DLD1 (cell line): ENCODE results near the gene RBM10.
"Not testable (repeated sequence)": the region's sequence is repeated elsewhere in the genome, so short reads cannot be mapped to it uniquely, and the experiment has no call there.

Source experiments
- in situ Hi-C: cut with HindIII; loops from 2 replicates; pipeline ENCODE4 v1.10.0; 2017; ENCODE audit warnings: low sequenced_read_pairs

RBM10 gene

GRCh38 chrX:47144626-47145394 is at the start of gene RBM10, which contains the start of gene NDUFB11:
Gene RBM10, plus strand, starts transcription at chrX:47145221. Its CDS starts 2,261 bp downstream, at chrX:47147482.
Gene NDUFB11, minus strand, starts transcription at chrX:47144702. Its CDS starts 23 bp downstream, at chrX:47144679.
- in situ Hi-C loops: no loop called here

- in situ Hi-C loops: no loop called here
These were observed 48.0 kb upstream of the RBM10 start for GRCh38 chrX:47097018-47097417.

GRCh38 chrX:47098338-47099094 is 46.5 kb upstream of the RBM10 start:
- in situ Hi-C loops: no loop called here

GRCh38 chrX:47101206-47101605 is 43.8 kb upstream of the RBM10 start:
- in situ Hi-C loops: no loop called here

GRCh38 chrX:47110936-47111615 is 33.9 kb upstream of the RBM10 start:
- in situ Hi-C loops: not testable (repeated sequence)

GRCh38 chrX:47112316-47112954 is 32.6 kb upstream of the RBM10 start:
- in situ Hi-C loops: no loop called here

- in situ Hi-C loops: not testable (repeated sequence)
These were observed 28.4 kb upstream of the RBM10 start for GRCh38 chrX:47116551-47117110.

- in situ Hi-C loops: not testable (repeated sequence)
These were observed 20.6 kb upstream of the RBM10 start for GRCh38 chrX:47124466-47124865.

GRCh38 chrX:47129157-47129898 is 15.7 kb upstream of the RBM10 start:
- in situ Hi-C loops: no loop called here

- in situ Hi-C loops: no loop called here
These were observed 15.1 kb upstream of the RBM10 start for GRCh38 chrX:47129899-47130358.

GRCh38 chrX:47133493-47133892 is 11.5 kb upstream of the RBM10 start:
- in situ Hi-C loops: no loop called here

- in situ Hi-C loops: not testable (repeated sequence)
These were observed 9.4 kb upstream of the RBM10 start for GRCh38 chrX:47135650-47136049.

GRCh38 chrX:47138171-47138570 is 6.8 kb upstream of the RBM10 start:
- in situ Hi-C loops: no loop called here

- in situ Hi-C loops: no loop called here
These were observed 961 bp upstream of the RBM10 start for GRCh38 chrX:47143894-47144625.

GRCh38 chrX:47145395-47146120 is 537 bp downstream of the RBM10 start:
- in situ Hi-C loops: no loop called here

- in situ Hi-C loops: no loop called here
These were observed 1.3 kb downstream of the RBM10 start for GRCh38 chrX:47146121-47146935.

- in situ Hi-C loops: no loop called here
These were observed 2.2 kb downstream of the RBM10 start for GRCh38 chrX:47146936-47147859.
